Heart right ventricle (tissue), 16 donors: ENCODE measurements around the gene STPG1. TPM values are rescaled to one million over a fixed set of nuclear protein-coding genes. Genes with fewer than 3 reads are reported as not detected.
"Not testable (repeated sequence)": the region's sequence is repeated elsewhere in the genome, so short reads cannot be mapped to it uniquely, and the experiment has no call there.

Experiments
- ATAC-seq, 8 donors: fragments of 200-7000 bp; cut with Tn5 transposase; one replicate each; pipeline ENCODE4 v1.9.1; 2020; ENCODE audit warnings: mild to moderate bottlenecking in 8 of 8, moderate library complexity in 8 of 8, moderate number of reproducible peaks in 1 of 8
- DNase-seq, 2 donors: peaks; one replicate each; pipeline ENCODE4 v3.0.0-alpha.2; 2020
- H3K27ac ChIP-seq, 10 donors: fragments of 200-600 bp; sonication (generic) in 2 of 10; one replicate each; pipeline versions ENCODE4 v1.5.0 to v1.8.0; 2020 to 2022; ENCODE audit warnings: mild to moderate bottlenecking in 3 of 10
- H3K27me3 ChIP-seq, 7 donors: fragments of 200-600 bp; one replicate each; pipeline ENCODE4 v1.8.0; 2021 to 2022; ENCODE audit warnings: mild to moderate bottlenecking in 2 of 7
- H3K36me3 ChIP-seq, 9 donors: fragments of 200-600 bp; sonication (generic) in 1 of 9; one replicate each; pipeline versions ENCODE4 v1.5.0 to v1.8.0; 2020 to 2022; ENCODE audit warnings: mild to moderate bottlenecking in 2 of 9
- H3K4me1 ChIP-seq, 9 donors: fragments of 200-600 bp; sonication (generic) in 1 of 9; one replicate each; pipeline versions ENCODE4 v1.5.0 to v1.8.0; 2020 to 2022; ENCODE audit warnings: mild to moderate bottlenecking in 4 of 9
- H3K4me3 ChIP-seq, 10 donors: fragments of 200-600 bp; sonication (generic) in 2 of 10; one replicate each; pipeline versions ENCODE4 v1.5.0 to v1.8.0; 2020 to 2022; ENCODE audit warnings: mild to moderate bottlenecking in 7 of 10, moderate library complexity in 2 of 10
- H3K9me3 ChIP-seq, 11 donors: fragments of 200-600 bp in 10 of 11; sonication (generic) in 2 of 11; one replicate each; pipeline versions ENCODE4 v1.5.0 to v1.8.0; 2013 to 2022; ENCODE audit warnings: mild to moderate bottlenecking in 2 of 11, control low read depth in 1 of 11, moderate library complexity in 1 of 11
- CTCF ChIP-seq, 9 donors: fragments of 200-600 bp; sonication (generic) in 2 of 9; IDR thresholded peaks; one replicate each; pipeline versions ENCODE4 v1.5.0 to v1.8.0; 2021 to 2022; ENCODE audit warnings: antibody characterized with exemption in 9 of 9, mild to moderate bottlenecking in 5 of 9, moderate library complexity in 1 of 9
- WGBS, 2 donors: extraction: QIAGEN DNeasy Blood & Tissue Kit; methylation state at CpG; one replicate each; pipeline ENCODE4 v1.1.7; 2013; ENCODE audit warnings: inconsistent platforms in 1 of 2; 5-methylcytosine and 5-hydroxymethylcytosine counted together
- intact Hi-C, 10 donors: fragments of 100-400 bp; cut with DNase I; formaldehyde crosslinking; loops; one replicate each; pipeline versions ENCODE4 v1.11.1 to v1.14.2; 2022
- polyA plus RNA-seq, 2 donors: library from polyadenylated mRNA; stranded (reverse); fragments of 200-250 nt; gene quantifications; one replicate each; pipeline ENCODE4 v1.2.3, GENCODE V29; 2013
- total RNA-seq, 10 donors: library from RNA; stranded (reverse); fragmentation: NEBNext Ultra II Directional in 3 of 10; extraction: Animal tissue kit (Norgen Biotek cat#: 25700) in 3 of 10; gene quantifications; one replicate each; pipeline versions ENCODE4 v1.2.1 to v1.2.4, GENCODE V29; 2021 to 2023
- donor health status: Arrhythmogenic right ventricular cardiomyopathy.
- donor health status: ischemic (EF 13 %, LVEDD 7.1; RV severe dilation, severe dysfunction).
- donor health status: healthy with polysubstance abuse.
- donor health status: DM: no; HTN: yes; CAD: no.
- donor health status: DM: no; HTN: no; CAD: no.
- donor health status: ischemic (EF 25% LVEDD 6.9; RV normal size, moderate dysfunction).
- donor health status: ischemic (EF 25% LVEDD 5.7; RV mildly dilated, moderate dysfunction).
- donor health status: healthy.
- donor health status: DM: yes; HTN: yes; CAD: no.
- donor health status: Ischemic cardiomyopathy.
- donor health status: ischemic (EF 35%, LVEDD 5.7; RV mildly dilated, moderate dysfunction).
- donor health status: nonischemic (EF 11% LVEDD 7.7; RV severe dilation, severe dysfunction).
- donor health status: DM: yes; HTN: yes; CAD: no.
- donor health status: PGD.
- donor health status: ischemic (EF 29% LVEDD 5.4; RV normal size, mild dysfunction).
- donor health status: nonischemic (EF 23%, LVEDD 6.1; RV moderate dilation, normal function).

STPG1 gene
- total and polyA plus RNA-seq, 12 donors, result 2.7 to 6.6 (median 4.5) TPM

GRCh38 chr1:24450857-24451397 lies 37.3 kb upstream of the STPG1 start:
- Histone ChIP-seq H3K27ac (no peak overlapping the region), H3K4me3 (no peak overlapping the region), H3K9me3 (no peaks in the 10 kb centered on the region), H3K4me1 (no peaks in the 10 kb centered on the region), H3K27me3 (no peaks in the 10 kb centered on the region), H3K36me3 (peaks cover 0 to 93% (median 8%) of the 10 kb centered on the region in 9 donors)
- no peak for TF ChIP-seq CTCF (IDR thresholded peaks at IDR 0.05)
- DNase-seq (no peak), ATAC-seq (no peak)
- WGBS, 2 donors, result 95 to 99% methylated on average over 5 of the region's 5 CpGs
- intact Hi-C loops, result loop anchor here in 1 of 10 donors (5.0 kb wide), 1 partner anchor 51 kb away; the partner anchor contains the start of gene RCAN3

- no peak for ATAC-seq
Observed at GRCh38 chr1:24450316-24450715, 36.7 kb upstream of the STPG1 start.

GRCh38 chr1:24446446-24446845 lies 32.9 kb upstream of the STPG1 start:
- H3K27ac ChIP-seq, DNase-seq, ATAC-seq, H3K9me3 ChIP-seq, intact Hi-C loops, H3K4me3 ChIP-seq, H3K27me3 ChIP-seq: not testable (repeated sequence)
- peaks cover 0 to 27% (median 5%) of the 10 kb centered on the region in 9 donors for H3K4me1 ChIP-seq
- 95 to 97% methylated on average over 2 of the region's 2 CpGs for WGBS, 2 donors
- H3K36me3 ChIP-seq, result peaks cover 0 to 64% (median 5%) of the 10 kb centered on the region in 9 donors

More at GRCh38 chr1:24450316-24450715, 36.7 kb upstream of the STPG1 start:
- Histone ChIP-seq H3K27me3 (no peaks in the 10 kb centered on the region), H3K36me3 (peaks cover 0 to 87% (median 8%) of the 10 kb centered on the region in 9 donors), H3K9me3 (no peaks in the 10 kb centered on the region), H3K27ac (no peak overlapping the region), H3K4me1 (no peaks in the 10 kb centered on the region), H3K4me3 (no peak overlapping the region)
- DNase-seq, result no peak
- intact Hi-C loops, result loop anchor here in 1 of 10 donors (5.0 kb wide), 1 partner anchor 52 kb away; the partner anchor contains the start of gene RCAN3
- TF ChIP-seq CTCF (IDR thresholded peaks at IDR 0.05), result no peak
- WGBS, 2 donors, result 74 to 88% methylated on average over 4 of the region's 4 CpGs

- DNase-seq (no peak), ATAC-seq (no peak)
- Histone ChIP-seq H3K4me1 (peaks cover 2 to 35% (median 14%) of the 10 kb centered on the region in 9 donors), H3K4me3 (no peak overlapping the region), H3K27me3 (no peaks in the 10 kb centered on the region), H3K36me3 (peaks cover 0 to 46% (median 6%) of the 10 kb centered on the region in 9 donors), H3K27ac (peak overlapping the region in 2 of 10 donors; percentile 15 to 33), H3K9me3 (no peaks in the 10 kb centered on the region)
- TF ChIP-seq CTCF (IDR thresholded peaks at IDR 0.05), result no peak
- intact Hi-C loops, result no loop called here
- WGBS, 2 donors, result 53 to 57% methylated on average over 2 of the region's 2 CpGs
Observed at GRCh38 chr1:24443241-24443656, 29.7 kb upstream of the STPG1 start.

GRCh38 chr1:24442764-24443163 lies 29.2 kb upstream of the STPG1 start:
- Histone ChIP-seq H3K9me3 (no peaks in the 10 kb centered on the region), H3K4me3 (no peak overlapping the region), H3K36me3 (peaks cover 0 to 43% (median 6%) of the 10 kb centered on the region in 9 donors), H3K27ac (peak overlapping the region in 3 of 10 donors; percentile 1 to 33 (median 15)), H3K4me1 (peaks cover 2 to 39% (median 16%) of the 10 kb centered on the region in 9 donors), H3K27me3 (no peaks in the 10 kb centered on the region)
- intact Hi-C loops, result no loop called here
- DNase-seq, result no peak
- no peak for TF ChIP-seq CTCF (IDR thresholded peaks at IDR 0.05)
- ATAC-seq, result no peak
